Osteoblast (primary cell): Measurements from ENCODE around the gene KLHL21. TPM values are rescaled to one million over a fixed set of nuclear protein-coding genes. Genes with fewer than 3 reads are reported as not detected.

ENCODE experiments used
- DNase-seq: peaks from one replicate; pipeline ENCODE4 v3.0.0; 2011; ENCODE audit warnings: low spot score, mixed read lengths; ENCODE audit not compliant: insufficient read length; ENCODE audit errors: missing footprints
- H2AFZ ChIP-seq: 2 replicates; pipeline ENCODE4 v1.6.0; 2011; ENCODE audit warnings: mild to moderate bottlenecking, low read length
- H3K27ac ChIP-seq: 2 replicates; pipeline ENCODE4 v1.5.1; 2011; ENCODE audit warnings: mild to moderate bottlenecking, low read depth, low read length, moderate library complexity
- H3K27me3 ChIP-seq: 2 replicates; pipeline ENCODE4 v1.6.0; 2012; ENCODE audit warnings: mild to moderate bottlenecking, control low read depth, inconsistent platforms, low read length, moderate library complexity; ENCODE audit not compliant: insufficient read depth
- H3K36me3 ChIP-seq: 2 replicates; pipeline ENCODE4 v1.5.1; 2011; ENCODE audit warnings: mild to moderate bottlenecking, low read length, control low read depth, moderate library complexity; ENCODE audit not compliant: insufficient read depth
- H3K4me1 ChIP-seq: 2 replicates; pipeline ENCODE4 v1.5.1; 2011; ENCODE audit warnings: mild to moderate bottlenecking, low read length, control low read depth, moderate library complexity; ENCODE audit not compliant: insufficient read depth
- H3K4me2 ChIP-seq: 2 replicates; pipeline ENCODE4 v1.6.0; 2011; ENCODE audit warnings: mild to moderate bottlenecking, low read length; ENCODE audit not compliant: insufficient read depth
- H3K4me3 ChIP-seq: fragments of 200-600 bp; sonication (generic); 3 replicates; pipeline ENCODE4 v1.5.1; 2012; ENCODE audit warnings: mild to moderate bottlenecking, low read length, inconsistent platforms; ENCODE audit not compliant: insufficient read depth
- H3K79me2 ChIP-seq: 2 replicates; pipeline ENCODE4 v1.6.0; 2012; ENCODE audit warnings: mild to moderate bottlenecking, low read length, control low read depth, inconsistent platforms; ENCODE audit not compliant: insufficient read depth
- H3K9me3 ChIP-seq: 2 replicates; pipeline ENCODE4 v1.5.1; 2011; ENCODE audit warnings: low read depth, low read length, control low read depth
- H4K20me1 ChIP-seq: 2 replicates; pipeline ENCODE4 v1.6.0; 2012; ENCODE audit warnings: mild to moderate bottlenecking, low read length, control low read depth; ENCODE audit not compliant: insufficient read depth
- CTCF ChIP-seq: IDR thresholded peaks from 2 replicates; pipeline ENCODE4 v1.5.1; 2011; ENCODE audit warnings: mild to moderate bottlenecking, low read depth, low read length, moderate library complexity; ENCODE audit errors: extremely low read depth
- total RNA-seq: library from RNA; depleted of rRNA; stranded (reverse); fragments of >200 nt; gene quantifications from 2 replicates; pipeline ENCODE4 v1.2.3, GENCODE V29; 2012

KLHL21 gene
- total RNA-seq, 1 donor, result 86.1 TPM

- H3K4me3 ChIP-seq, result peak within 1 kb of the TSS; percentile 76
- no peaks in the 10 kb centered on the region for H3K9me3 ChIP-seq
- peak within 1 kb of the TSS; percentile 81 for H2AFZ ChIP-seq
- no peaks in the 10 kb centered on the region for H3K27me3 ChIP-seq
- H3K27ac ChIP-seq, result peak within 1 kb of the TSS; percentile 70
- DNase-seq, result peak; percentile 99
- peak within 1 kb of the TSS; percentile 81 for H3K4me2 ChIP-seq
- H3K79me2 ChIP-seq, result peaks cover 82% of the 10 kb centered on the region
- peaks cover 46% of the 10 kb centered on the region for H4K20me1 ChIP-seq
- peaks cover 61% of the 10 kb centered on the region for H3K36me3 ChIP-seq
- H3K4me1 ChIP-seq, result peaks cover 9% of the 10 kb centered on the region
- no peak for TF ChIP-seq CTCF
Measured at GRCh38 chr1:6624710-6625583, 22.3 kb upstream of the KLHL21 start, which contains the start of gene THAP3. TSS of gene THAP3 (plus strand) at chr1:6624868. CDS start at chr1:6625219, 351 bp downstream.

DNA sequence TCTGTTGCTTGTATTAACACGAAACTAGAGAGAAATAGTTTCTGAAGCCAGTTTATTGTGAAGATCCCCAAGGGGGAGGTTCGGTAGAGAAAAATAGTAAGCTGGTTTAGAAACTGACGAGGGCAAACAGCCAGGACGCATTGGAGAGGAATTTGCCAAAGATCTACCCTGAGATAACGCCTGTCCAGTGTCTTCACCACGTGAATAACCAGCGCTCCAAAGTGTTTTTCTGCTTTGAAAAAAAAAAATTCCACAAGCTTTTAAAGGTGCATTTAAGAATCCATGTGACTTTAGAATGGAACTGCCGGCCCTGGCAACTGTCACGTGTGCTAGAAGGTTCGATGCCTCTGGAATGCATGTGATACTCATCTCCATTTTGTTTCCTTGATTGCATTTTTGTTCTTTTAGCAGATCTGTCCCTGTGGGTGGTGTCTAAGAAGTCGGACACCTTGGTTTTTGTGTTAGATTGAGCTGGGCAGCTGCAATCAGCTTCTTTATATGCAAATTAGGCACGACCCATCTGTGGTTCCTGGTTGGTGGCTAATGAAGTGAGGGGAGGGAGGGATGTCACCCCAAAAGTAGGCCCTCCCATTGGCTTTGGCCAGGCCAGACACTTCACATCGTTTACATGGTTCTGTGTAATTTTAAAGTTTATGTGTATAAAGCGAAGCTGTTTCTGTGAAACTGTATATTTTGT is 20.7 kb upstream of the KLHL21 start:
- H3K9me3 ChIP-seq, result no peaks in the 10 kb centered on the region
- H3K27me3 ChIP-seq, result no peaks in the 10 kb centered on the region
- H3K27ac ChIP-seq, result no peak overlapping the region
- H3K4me3 ChIP-seq, result no peak overlapping the region
- peaks cover 9% of the 10 kb centered on the region for H3K4me1 ChIP-seq
- peaks cover 55% of the 10 kb centered on the region for H3K36me3 ChIP-seq
- H3K4me2 ChIP-seq, result no peak overlapping the region
- H4K20me1 ChIP-seq, result peaks cover 49% of the 10 kb centered on the region
- TF ChIP-seq CTCF, result no peak
- DNase-seq, result peak; percentile 75
- H3K79me2 ChIP-seq, result peaks cover 84% of the 10 kb centered on the region
- no peak overlapping the region for H2AFZ ChIP-seq

DNA sequence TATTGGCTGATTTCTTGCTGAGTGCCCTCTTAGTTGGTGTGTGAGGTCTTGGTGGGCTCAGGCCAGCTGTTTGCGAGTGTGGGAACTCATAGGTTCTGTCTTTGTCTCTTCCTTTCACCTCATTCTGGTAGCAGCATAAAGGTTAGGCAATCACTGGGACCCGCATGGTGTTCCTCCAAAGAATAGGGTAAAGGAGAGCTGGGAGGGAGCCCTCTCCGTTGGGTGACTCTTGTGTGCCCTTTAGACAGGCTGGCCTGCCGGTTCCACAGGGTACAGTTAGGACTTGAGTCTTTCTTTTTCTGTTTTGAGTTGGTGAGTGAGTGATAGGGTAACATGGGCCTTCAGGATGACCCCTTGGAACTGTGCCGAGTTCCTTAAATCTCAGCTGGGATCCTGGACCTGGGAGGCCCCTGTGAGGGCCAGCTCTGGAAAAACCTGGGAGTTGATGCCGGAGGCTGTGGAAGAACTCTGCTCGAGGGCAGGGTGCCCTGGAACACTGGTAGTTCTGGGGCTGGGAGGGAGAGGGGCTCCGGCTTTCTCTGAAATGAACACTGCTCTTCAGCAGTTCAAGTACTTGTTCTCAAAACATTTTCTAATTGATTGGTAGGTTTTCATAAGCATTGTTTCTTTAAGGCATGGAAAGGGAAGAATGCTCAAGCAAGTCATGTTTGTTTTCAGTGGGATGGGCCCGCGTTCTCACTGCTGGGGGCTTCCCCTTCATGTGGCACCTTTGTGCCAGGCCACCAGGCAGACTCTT is 19.9 kb upstream of the KLHL21 start:
- Histone ChIP-seq H3K27ac (no peak overlapping the region), H3K36me3 (peaks cover 57% of the 10 kb centered on the region), H3K4me1 (peaks cover 9% of the 10 kb centered on the region), H3K27me3 (no peaks in the 10 kb centered on the region), H3K4me3 (no peak overlapping the region), H2AFZ (no peak overlapping the region), H3K9me3 (no peaks in the 10 kb centered on the region), H3K4me2 (no peak overlapping the region), H3K79me2 (peaks cover 84% of the 10 kb centered on the region), H4K20me1 (peaks cover 57% of the 10 kb centered on the region)
- peak; percentile 72 for DNase-seq
- no peak for TF ChIP-seq CTCF
